GM12865 (cell line): ENCODE measurements around the gene USP37.

ENCODE experiments used
- DNase-seq: peaks from one replicate; pipeline ENCODE4 v3.0.0; 2010; ENCODE audit warnings: low read depth
- H3K4me3 ChIP-seq: 2 replicates; pipeline ENCODE4 v1.5.1; 2011; ENCODE audit warnings: mild to moderate bottlenecking, low read depth, low read length, control low read depth
- TF ChIP-seq, protein P1 (sequence below): IDR thresholded peaks from 2 replicates; pipeline ENCODE4 v1.5.1; 2011; ENCODE audit warnings: low read length, control low read depth, low read depth, inconsistent platforms; ENCODE audit not compliant: insufficient read depth; ENCODE audit errors: missing control alignments

Gene USP37

DNA sequence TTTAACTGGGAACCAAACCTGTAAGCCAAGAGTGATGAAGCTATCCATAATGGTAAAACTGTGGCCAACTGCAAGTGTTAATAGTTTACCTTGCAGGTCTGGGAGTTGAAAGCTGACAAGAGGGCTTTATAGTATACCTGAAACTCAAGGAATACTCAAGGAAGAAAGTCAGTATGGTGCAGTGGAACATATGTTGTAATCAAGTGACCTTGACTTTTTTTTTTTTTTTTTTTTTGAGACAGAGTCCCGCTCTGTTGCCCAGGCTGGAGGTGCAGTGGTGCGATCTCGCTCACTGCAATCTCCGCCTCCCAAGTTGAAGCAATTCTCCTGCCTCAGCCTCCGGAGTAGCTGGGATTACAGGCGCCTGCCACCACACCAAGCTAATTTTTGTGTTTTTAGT, 121.6 kb downstream of the USP37 start:
- TF ChIP-seq, protein P1, sequence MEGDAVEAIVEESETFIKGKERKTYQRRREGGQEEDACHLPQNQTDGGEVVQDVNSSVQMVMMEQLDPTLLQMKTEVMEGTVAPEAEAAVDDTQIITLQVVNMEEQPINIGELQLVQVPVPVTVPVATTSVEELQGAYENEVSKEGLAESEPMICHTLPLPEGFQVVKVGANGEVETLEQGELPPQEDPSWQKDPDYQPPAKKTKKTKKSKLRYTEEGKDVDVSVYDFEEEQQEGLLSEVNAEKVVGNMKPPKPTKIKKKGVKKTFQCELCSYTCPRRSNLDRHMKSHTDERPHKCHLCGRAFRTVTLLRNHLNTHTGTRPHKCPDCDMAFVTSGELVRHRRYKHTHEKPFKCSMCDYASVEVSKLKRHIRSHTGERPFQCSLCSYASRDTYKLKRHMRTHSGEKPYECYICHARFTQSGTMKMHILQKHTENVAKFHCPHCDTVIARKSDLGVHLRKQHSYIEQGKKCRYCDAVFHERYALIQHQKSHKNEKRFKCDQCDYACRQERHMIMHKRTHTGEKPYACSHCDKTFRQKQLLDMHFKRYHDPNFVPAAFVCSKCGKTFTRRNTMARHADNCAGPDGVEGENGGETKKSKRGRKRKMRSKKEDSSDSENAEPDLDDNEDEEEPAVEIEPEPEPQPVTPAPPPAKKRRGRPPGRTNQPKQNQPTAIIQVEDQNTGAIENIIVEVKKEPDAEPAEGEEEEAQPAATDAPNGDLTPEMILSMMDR: no peak
- no peak overlapping the region for H3K4me3 ChIP-seq
- DNase-seq: no peak

DNA sequence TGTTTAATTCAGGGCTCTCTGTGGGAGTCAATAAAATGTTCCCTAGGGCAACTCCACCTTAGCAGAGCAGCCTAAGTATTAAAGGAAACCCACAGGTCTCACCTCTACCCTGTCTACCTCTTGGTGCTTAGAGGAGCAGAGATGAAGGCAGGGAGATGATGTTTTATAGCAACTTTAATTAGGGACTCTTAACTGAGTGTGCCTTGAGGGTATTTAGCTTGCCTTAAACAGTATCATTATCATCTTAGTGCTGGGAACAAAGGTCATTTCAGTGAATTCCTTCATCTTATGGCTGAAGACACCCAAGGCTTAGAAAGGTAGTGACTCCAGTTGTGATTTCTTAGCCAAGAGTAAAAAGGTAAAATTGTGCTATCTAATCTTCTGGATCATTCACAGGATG, 122.5 kb downstream of the USP37 start:
- TF ChIP-seq, protein P1: no peak
- no peak overlapping the region for H3K4me3 ChIP-seq
- no peak for DNase-seq

DNA sequence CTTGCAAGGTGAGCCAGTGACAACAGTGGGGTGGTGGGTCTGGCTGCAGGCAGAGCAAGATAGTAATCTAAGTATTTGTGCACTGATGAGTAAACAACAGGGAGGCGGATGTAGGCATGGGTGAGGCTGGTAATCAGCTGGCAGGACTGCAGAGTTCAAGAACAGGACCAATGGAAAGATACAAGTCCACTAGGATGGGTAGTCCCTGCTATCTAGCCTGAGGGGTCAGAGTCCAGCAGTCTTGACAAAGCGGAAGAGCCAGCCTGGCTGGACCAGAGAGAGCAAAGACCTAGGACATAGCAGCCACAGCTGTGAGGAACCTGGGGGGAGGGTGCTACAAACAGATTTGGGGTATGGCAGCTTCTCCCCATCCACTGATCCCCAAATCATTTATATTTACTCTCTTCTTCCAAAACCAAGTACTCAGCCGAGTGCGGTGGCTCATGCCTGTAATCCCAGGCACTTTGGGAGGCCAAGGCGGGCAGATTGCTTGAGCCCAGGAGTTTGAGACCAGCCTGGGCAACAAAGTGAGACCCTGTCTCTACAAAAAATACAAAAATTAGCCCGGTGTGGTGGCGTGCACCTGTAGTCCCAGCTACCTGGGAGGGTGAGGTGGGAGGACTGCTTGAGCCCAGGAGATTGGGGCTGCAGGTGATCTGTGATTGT, 123.3 kb downstream of the USP37 start:
- TF ChIP-seq, protein P1: no peak
- DNase-seq: no peak
- no peak overlapping the region for H3K4me3 ChIP-seq

DNA sequence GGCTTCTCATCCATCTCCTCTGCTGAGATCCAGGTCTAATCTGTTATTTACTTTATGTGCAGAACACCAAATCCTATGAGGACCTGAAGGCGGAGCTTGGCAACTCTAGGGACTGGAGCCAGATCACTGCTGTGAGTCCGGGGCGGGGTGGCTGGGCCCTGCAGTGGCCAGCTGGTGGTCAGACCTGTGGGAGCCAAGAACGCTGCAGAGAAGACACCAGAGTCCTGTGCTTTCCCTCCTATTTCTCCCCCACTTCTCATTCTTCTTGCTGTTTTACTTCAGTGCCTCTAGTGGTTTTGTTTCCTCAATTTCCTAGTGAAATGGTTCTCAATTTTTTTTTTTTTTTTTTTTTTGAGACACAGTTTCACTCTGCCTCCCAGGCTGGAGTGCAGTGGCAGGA, 129.6 kb downstream of the USP37 start:
- no peak overlapping the region for H3K4me3 ChIP-seq
- DNase-seq: no peak
- TF ChIP-seq, protein P1: no peak

DNA sequence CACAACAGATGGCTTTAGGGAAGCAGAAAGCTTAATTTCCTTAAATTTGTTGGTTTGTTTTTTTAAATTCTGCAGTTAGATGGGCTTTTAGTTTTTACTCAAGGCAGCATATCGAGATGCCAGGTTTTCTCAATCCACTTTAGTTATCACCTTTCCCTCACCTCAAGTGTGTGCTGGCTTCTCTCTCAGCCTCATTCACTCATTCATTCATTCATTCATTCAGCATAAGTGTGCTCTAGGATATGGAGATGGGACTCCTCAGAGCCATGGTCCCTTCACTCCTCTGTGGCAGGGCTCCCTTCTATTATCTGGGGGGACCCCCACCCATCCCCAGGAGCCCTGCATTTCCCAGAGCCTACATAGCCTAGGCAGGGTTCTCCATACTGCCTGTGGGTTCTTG, 130.2 kb downstream of the USP37 start:
- TF ChIP-seq, protein P1: no peak
- no peak overlapping the region for H3K4me3 ChIP-seq
- no peak for DNase-seq

DNA sequence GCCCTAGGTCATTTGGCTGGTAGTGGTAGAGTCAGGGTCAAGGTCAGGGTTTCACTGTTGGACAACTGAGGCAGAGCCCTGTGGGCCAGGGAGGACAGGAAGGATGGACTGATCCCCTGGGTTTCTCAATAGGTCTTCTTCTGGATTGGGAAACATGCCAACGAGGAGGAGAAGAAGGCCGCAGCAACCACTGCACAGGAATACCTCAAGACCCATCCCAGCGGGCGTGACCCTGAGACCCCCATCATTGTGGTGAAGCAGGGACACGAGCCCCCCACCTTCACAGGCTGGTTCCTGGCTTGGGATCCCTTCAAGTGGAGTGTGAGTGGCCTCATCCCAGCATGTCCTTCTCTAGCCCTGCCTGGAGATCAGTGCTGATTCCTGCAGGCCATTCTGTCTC, 131.2 kb downstream of the USP37 start:
- DNase-seq: no peak
- no peak overlapping the region for H3K4me3 ChIP-seq
- TF ChIP-seq, protein P1: no peak
